ENCODE results near the gene PDLIM3.

PDLIM3 gene

DNA sequence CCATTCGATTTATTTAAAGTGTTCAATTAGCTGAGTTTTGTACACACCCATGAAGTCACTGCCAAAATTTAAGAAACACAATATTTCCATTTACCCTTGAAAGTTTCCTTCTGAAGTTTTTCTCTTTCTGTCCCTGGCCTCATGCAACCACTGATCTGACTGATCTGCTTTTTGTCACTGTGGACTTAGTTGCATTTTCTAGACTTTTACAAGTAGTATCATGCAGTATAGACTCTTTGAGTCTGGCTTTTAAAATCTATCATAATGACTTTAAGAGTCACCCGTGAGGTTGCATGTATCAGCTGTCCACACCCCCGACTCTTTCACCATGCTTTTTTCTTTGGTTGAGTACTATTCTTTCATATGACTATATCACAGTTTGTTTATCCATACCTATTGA, 29.0 kb upstream of the PDLIM3 start:
- TF ChIP-seq TAF1 (IDR thresholded peaks at IDR 0.05; ENCODE audit: borderline replicate concordance, insufficient read depth, low read length) (no peak), FOXP2 (optimal IDR thresholded peaks at IDR 0.05; ENCODE audit: borderline replicate concordance, extremely low read depth, extremely low read length, insufficient read depth) (no peak), SIN3A (IDR thresholded peaks at IDR 0.05; ENCODE audit: borderline replicate concordance, insufficient read depth, low read length) (no peak), POLR2AphosphoS5 (IDR thresholded peaks at IDR 0.05; ENCODE audit: low read depth, low read length) (no peak)
- TF ChIP-seq, protein P1, sequence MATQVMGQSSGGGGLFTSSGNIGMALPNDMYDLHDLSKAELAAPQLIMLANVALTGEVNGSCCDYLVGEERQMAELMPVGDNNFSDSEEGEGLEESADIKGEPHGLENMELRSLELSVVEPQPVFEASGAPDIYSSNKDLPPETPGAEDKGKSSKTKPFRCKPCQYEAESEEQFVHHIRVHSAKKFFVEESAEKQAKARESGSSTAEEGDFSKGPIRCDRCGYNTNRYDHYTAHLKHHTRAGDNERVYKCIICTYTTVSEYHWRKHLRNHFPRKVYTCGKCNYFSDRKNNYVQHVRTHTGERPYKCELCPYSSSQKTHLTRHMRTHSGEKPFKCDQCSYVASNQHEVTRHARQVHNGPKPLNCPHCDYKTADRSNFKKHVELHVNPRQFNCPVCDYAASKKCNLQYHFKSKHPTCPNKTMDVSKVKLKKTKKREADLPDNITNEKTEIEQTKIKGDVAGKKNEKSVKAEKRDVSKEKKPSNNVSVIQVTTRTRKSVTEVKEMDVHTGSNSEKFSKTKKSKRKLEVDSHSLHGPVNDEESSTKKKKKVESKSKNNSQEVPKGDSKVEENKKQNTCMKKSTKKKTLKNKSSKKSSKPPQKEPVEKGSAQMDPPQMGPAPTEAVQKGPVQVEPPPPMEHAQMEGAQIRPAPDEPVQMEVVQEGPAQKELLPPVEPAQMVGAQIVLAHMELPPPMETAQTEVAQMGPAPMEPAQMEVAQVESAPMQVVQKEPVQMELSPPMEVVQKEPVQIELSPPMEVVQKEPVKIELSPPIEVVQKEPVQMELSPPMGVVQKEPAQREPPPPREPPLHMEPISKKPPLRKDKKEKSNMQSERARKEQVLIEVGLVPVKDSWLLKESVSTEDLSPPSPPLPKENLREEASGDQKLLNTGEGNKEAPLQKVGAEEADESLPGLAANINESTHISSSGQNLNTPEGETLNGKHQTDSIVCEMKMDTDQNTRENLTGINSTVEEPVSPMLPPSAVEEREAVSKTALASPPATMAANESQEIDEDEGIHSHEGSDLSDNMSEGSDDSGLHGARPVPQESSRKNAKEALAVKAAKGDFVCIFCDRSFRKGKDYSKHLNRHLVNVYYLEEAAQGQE (IDR thresholded peaks at IDR 0.05; ENCODE audit: insufficient read depth in 1 of 2, low read depth in 2 of 2, low read length in 2 of 2), result no peak

DNA sequence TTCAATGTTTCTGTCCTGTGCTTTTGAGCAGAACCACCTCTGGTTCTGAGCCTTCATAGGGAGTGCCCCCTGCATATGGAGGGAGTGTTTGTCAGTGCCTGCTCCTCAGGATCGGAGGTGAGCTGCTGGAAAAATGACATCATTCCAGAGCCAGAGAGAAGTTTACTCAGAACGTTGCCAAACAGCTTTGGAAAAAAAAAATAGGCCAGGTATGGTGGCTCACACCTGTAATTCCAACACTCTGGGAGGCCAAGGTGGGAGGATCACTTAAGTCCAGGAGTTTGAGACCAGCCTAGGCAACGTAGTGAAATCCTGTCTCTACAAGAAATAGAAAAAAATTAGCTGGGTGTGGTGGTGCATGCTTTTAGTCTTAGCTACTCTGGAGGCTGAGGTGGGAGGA, 27.2 kb upstream of the PDLIM3 start:
- TF ChIP-seq, protein P1 (IDR thresholded peaks at IDR 0.05; ENCODE audit: insufficient read depth in 1 of 2, low read depth in 2 of 2, low read length in 2 of 2), result no peak
- TF ChIP-seq POLR2AphosphoS5 (IDR thresholded peaks at IDR 0.05; ENCODE audit: low read depth, low read length), result no peak
- TF ChIP-seq SIN3A (IDR thresholded peaks at IDR 0.05; ENCODE audit: borderline replicate concordance, insufficient read depth, low read length), result no peak
- no peak for TF ChIP-seq FOXP2 (optimal IDR thresholded peaks at IDR 0.05; ENCODE audit: borderline replicate concordance, extremely low read depth, extremely low read length, insufficient read depth)
- no peak for TF ChIP-seq TAF1 (IDR thresholded peaks at IDR 0.05; ENCODE audit: borderline replicate concordance, insufficient read depth, low read length)

DNA sequence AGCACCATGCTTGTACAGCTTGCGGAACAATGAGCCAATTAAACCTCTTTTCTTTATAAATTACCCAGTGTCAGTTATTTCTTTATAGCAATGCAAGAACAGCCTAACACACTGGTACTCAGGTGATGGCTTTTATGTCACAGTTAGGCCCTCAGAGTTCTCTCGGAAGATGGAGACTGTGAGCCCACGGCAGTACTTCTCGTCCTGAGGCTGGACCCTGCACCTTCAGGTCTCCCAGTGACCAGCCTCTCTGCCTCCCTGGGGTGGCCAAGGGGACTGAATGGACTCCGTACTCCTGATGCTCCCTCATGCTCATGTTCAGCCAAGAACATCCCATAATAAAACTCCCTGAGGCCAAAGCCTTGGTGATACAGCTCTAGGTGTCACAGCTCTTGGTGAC, 25.0 kb upstream of the PDLIM3 start:
- TF ChIP-seq TAF1 (IDR thresholded peaks at IDR 0.05; ENCODE audit: borderline replicate concordance, insufficient read depth, low read length) (no peak), FOXP2 (optimal IDR thresholded peaks at IDR 0.05; ENCODE audit: borderline replicate concordance, extremely low read depth, extremely low read length, insufficient read depth) (no peak), SIN3A (IDR thresholded peaks at IDR 0.05; ENCODE audit: borderline replicate concordance, insufficient read depth, low read length) (no peak), POLR2AphosphoS5 (IDR thresholded peaks at IDR 0.05; ENCODE audit: low read depth, low read length) (no peak)
- TF ChIP-seq, protein P1 (IDR thresholded peaks at IDR 0.05; ENCODE audit: insufficient read depth in 1 of 2, low read depth in 2 of 2, low read length in 2 of 2), result no peak

DNA sequence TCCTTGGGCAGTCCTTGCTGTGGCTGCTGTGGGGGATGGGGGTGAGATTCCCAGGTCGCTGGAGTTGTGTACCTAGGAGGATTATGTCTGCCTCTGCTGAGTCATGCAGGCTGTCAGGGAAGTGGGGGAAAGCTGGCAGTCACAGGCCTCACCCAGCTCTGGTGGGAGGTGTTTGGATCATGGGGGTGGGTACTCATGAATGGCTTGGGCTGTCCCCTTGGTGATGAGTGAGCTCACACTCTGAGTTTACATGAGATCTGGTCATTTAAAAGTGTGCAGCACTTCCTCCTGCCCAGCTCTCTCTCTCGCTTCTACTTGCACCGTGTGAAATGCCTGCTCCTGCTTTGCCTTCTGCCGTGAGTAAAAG, 24.6 kb upstream of the PDLIM3 start:
- no peak for TF ChIP-seq TAF1 (IDR thresholded peaks at IDR 0.05; ENCODE audit: borderline replicate concordance, insufficient read depth, low read length)
- TF ChIP-seq, protein P1 (IDR thresholded peaks at IDR 0.05; ENCODE audit: insufficient read depth in 1 of 2, low read depth in 2 of 2, low read length in 2 of 2), result no peak
- no peak for TF ChIP-seq POLR2AphosphoS5 (IDR thresholded peaks at IDR 0.05; ENCODE audit: low read depth, low read length)
- no peak for TF ChIP-seq FOXP2 (optimal IDR thresholded peaks at IDR 0.05; ENCODE audit: borderline replicate concordance, extremely low read depth, extremely low read length, insufficient read depth)
- no peak for TF ChIP-seq SIN3A (IDR thresholded peaks at IDR 0.05; ENCODE audit: borderline replicate concordance, insufficient read depth, low read length)
